GM10248 (cell line): ENCODE measurements around the gene RUFY4.

ENCODE experiments used
- CTCF ChIA-PET: fragments of 300-600 bp; sonication (Branson Sonifier 250); formaldehyde crosslinking; extraction: SDS; loops from one replicate; lab custom pipeline; 2021; ENCODE audit warnings: antibody characterized with exemption; lab: Yijun Ruan, JAX
- POLR2A ChIA-PET: fragments of 350-650 bp; sonication (Branson Sonifier 250); formaldehyde crosslinking; extraction: SDS; loops from one replicate; lab custom pipeline; 2020; ENCODE audit warnings: antibody characterized with exemption; lab: Yijun Ruan, JAX
- DNase-seq: peaks from one replicate; pipeline ENCODE4 v3.0.0; 2012; ENCODE audit errors: extremely low spot score
- CTCF ChIP-seq: IDR thresholded peaks from 2 replicates; pipeline ENCODE4 v1.5.1; 2012; ENCODE audit warnings: mild to moderate bottlenecking, low read depth; ENCODE audit errors: extremely low read depth, missing control alignments, control extremely low read depth

Gene RUFY4

GRCh38 chr2:218022131-218022850, 46.8 kb upstream of the RUFY4 start:
- TF ChIP-seq CTCF, result no peak
- POLR2A ChIA-PET, result no interaction called here
- CTCF ChIA-PET, result interaction anchor here (3.3 kb wide), 1 partner anchor 12 kb away, joined by 11 read pairs; no protein-coding TSS in a partner anchor
- DNase-seq, result no peak

GRCh38 chr2:218022851-218023530, 46.1 kb upstream of the RUFY4 start:
- CTCF ChIA-PET, result interaction anchor here (3.3 kb wide), 1 partner anchor 11 kb away, joined by 11 read pairs; no protein-coding TSS in a partner anchor
- no peak for TF ChIP-seq CTCF
- POLR2A ChIA-PET, result no interaction called here
- no peak for DNase-seq

- no peak for TF ChIP-seq CTCF
- ChIA-PET POLR2A (no interaction called here), CTCF (interaction anchor here (3.3 kb wide), 1 partner anchor 10 kb away, joined by 11 read pairs; no protein-coding TSS in a partner anchor)
- no peak for DNase-seq
Observed at GRCh38 chr2:218023636-218024035, 45.4 kb upstream of the RUFY4 start.

GRCh38 chr2:218024336-218024735, 44.7 kb upstream of the RUFY4 start:
- DNase-seq, result no peak
- no peak for TF ChIP-seq CTCF
- CTCF ChIA-PET, result interaction anchor here (1.1 to 3.3 kb wide), 2 partner anchors 10 to 238 kb away, joined by 3 to 11 read pairs; no protein-coding TSS in a partner anchor
- POLR2A ChIA-PET, result no interaction called here

GRCh38 chr2:218024871-218025270, 44.2 kb upstream of the RUFY4 start:
- TF ChIP-seq CTCF, result no peak
- ChIA-PET CTCF (interaction anchor here (1.1 to 3.3 kb wide), 2 partner anchors 9 to 239 kb away, joined by 3 to 11 read pairs; no protein-coding TSS in a partner anchor), POLR2A (no interaction called here)
- DNase-seq, result no peak

- POLR2A ChIA-PET, result no interaction called here
- TF ChIP-seq CTCF, result no peak
- DNase-seq, result no peak
- CTCF ChIA-PET, result interaction anchor here (0.9 to 1.0 kb wide), 2 partner anchors 9 to 10 kb away, joined by 3 to 4 read pairs; no protein-coding TSS in a partner anchor
Observed at GRCh38 chr2:218026244-218026643, 42.8 kb upstream of the RUFY4 start.
